Measurements from ENCODE around the gene NR3C2.

DNA sequence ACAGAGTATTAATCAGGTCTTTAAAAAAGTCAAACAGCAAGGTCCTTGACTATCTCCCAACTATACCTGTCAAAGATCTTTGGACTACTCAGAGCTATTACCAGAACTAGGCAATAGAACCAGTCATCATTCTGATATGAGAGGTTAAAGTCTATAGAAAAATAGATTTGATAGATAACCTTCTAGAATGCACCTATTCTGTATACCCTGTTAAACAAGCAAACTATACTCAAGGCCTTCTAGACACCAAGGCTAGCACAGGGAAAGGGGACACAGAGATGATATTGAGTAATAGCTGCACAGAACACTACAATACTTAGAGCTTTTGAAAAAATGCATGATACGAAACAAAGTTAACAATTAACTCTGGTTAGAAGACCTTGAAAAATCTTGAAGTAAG lies 149.5 kb downstream of the NR3C2 start:
- TF ChIP-seq, protein P1, sequence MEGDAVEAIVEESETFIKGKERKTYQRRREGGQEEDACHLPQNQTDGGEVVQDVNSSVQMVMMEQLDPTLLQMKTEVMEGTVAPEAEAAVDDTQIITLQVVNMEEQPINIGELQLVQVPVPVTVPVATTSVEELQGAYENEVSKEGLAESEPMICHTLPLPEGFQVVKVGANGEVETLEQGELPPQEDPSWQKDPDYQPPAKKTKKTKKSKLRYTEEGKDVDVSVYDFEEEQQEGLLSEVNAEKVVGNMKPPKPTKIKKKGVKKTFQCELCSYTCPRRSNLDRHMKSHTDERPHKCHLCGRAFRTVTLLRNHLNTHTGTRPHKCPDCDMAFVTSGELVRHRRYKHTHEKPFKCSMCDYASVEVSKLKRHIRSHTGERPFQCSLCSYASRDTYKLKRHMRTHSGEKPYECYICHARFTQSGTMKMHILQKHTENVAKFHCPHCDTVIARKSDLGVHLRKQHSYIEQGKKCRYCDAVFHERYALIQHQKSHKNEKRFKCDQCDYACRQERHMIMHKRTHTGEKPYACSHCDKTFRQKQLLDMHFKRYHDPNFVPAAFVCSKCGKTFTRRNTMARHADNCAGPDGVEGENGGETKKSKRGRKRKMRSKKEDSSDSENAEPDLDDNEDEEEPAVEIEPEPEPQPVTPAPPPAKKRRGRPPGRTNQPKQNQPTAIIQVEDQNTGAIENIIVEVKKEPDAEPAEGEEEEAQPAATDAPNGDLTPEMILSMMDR (IDR thresholded peaks at IDR 0.05; ENCODE audit: low read depth, low read length, missing input control) = no peak
- TF ChIP-seq, protein P2, sequence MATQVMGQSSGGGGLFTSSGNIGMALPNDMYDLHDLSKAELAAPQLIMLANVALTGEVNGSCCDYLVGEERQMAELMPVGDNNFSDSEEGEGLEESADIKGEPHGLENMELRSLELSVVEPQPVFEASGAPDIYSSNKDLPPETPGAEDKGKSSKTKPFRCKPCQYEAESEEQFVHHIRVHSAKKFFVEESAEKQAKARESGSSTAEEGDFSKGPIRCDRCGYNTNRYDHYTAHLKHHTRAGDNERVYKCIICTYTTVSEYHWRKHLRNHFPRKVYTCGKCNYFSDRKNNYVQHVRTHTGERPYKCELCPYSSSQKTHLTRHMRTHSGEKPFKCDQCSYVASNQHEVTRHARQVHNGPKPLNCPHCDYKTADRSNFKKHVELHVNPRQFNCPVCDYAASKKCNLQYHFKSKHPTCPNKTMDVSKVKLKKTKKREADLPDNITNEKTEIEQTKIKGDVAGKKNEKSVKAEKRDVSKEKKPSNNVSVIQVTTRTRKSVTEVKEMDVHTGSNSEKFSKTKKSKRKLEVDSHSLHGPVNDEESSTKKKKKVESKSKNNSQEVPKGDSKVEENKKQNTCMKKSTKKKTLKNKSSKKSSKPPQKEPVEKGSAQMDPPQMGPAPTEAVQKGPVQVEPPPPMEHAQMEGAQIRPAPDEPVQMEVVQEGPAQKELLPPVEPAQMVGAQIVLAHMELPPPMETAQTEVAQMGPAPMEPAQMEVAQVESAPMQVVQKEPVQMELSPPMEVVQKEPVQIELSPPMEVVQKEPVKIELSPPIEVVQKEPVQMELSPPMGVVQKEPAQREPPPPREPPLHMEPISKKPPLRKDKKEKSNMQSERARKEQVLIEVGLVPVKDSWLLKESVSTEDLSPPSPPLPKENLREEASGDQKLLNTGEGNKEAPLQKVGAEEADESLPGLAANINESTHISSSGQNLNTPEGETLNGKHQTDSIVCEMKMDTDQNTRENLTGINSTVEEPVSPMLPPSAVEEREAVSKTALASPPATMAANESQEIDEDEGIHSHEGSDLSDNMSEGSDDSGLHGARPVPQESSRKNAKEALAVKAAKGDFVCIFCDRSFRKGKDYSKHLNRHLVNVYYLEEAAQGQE (IDR thresholded peaks at IDR 0.05) = no peak
